ENCODE measurements around the gene SSTR5.

DNA sequence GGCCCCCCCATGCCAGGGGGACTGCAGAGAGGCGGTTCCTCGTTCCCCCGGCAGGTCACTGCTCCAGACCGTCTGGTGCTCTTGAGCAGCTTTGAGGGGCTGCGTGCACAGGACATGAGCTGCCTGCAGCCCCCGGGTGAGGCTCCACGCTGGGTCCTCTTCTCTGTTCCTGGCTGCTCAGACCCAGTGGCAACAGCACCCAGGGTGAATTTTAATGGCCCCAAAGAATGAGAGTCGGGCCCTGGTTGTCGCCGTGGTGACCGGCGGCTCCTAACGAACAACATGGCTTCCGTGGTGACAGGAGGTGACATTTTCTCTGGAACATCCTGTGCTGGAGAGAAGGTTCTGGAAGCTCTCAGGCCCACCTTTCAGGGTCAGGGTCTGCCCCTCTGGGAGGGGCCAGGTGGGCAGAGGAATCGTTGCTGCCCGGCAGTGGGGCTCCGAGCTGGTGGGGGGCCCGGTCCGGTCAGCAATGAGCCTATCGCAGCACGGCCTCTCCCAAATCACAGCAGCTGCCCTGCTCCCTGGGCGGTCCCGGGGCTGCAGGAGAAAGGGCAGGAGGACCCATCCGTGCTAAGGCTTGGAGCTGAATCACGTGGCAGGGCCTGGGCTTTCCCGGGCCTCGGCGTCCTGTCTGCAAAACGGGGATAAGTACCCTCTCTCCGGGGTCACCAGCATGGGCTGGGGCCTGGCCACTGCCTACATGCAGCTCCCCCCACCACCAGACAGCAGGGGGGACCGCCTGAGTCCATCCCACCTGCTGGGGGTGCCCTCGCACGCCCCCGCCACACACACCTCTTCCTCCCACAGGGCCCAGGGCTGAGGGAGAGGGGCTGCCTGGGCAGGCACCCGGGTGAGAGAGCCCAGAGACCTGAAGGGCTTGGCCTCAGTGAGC lies 26.9 kb downstream of the SSTR5 start:
- TF ChIP-seq CTCF (conservative IDR thresholded peaks at IDR 0.05) (no peak), EZH2 (IDR thresholded peaks at IDR 0.05; ENCODE audit: low read depth) (no peak)
